GM19328 (cell line): Measurements from ENCODE around the gene SERPINB1.
"Not testable (repeated sequence)": the region's sequence is repeated elsewhere in the genome, so short reads cannot be mapped to it uniquely, and the experiment has no call there.

ENCODE experiments used
- ATAC-seq: cut with Tn5 transposase; IDR thresholded peaks from one replicate; pipeline ENCODE4 v1.9.1; 2021; ENCODE audit warnings: mild to moderate bottlenecking, moderate library complexity; ENCODE audit not compliant: unreplicated experiment

SERPINB1 gene

GRCh38 chr6:2866171-2866846 is 24.6 kb upstream of the SERPINB1 start:
- no peak for ATAC-seq

GRCh38 chr6:2865694-2866151 is 24.1 kb upstream of the SERPINB1 start:
- no peak for ATAC-seq

GRCh38 chr6:2865270-2865669 is 23.6 kb upstream of the SERPINB1 start:
- no peak for ATAC-seq

- ATAC-seq, result no peak
Observed at GRCh38 chr6:2863901-2864300, 22.2 kb upstream of the SERPINB1 start.

GRCh38 chr6:2862712-2863181 is 21.1 kb upstream of the SERPINB1 start:
- ATAC-seq, result peak; percentile 41

- ATAC-seq, result no peak
Observed at GRCh38 chr6:2861822-2862164, 20.1 kb upstream of the SERPINB1 start.

GRCh38 chr6:2861060-2861821 is 19.6 kb upstream of the SERPINB1 start:
- no peak for ATAC-seq

- ATAC-seq, result not testable (repeated sequence)
Observed at GRCh38 chr6:2860706-2861059, 19.0 kb upstream of the SERPINB1 start.

- ATAC-seq, result not testable (repeated sequence)
Observed at GRCh38 chr6:2859798-2860705, 18.4 kb upstream of the SERPINB1 start.

GRCh38 chr6:2859185-2859700 is 17.6 kb upstream of the SERPINB1 start:
- no peak for ATAC-seq

- peak; percentile 41 for ATAC-seq
Observed at GRCh38 chr6:2857580-2858337, 16.1 kb upstream of the SERPINB1 start.

GRCh38 chr6:2857185-2857579 is 15.5 kb upstream of the SERPINB1 start:
- ATAC-seq, result no peak

GRCh38 chr6:2855061-2855519 is 13.4 kb upstream of the SERPINB1 start:
- ATAC-seq, result no peak

- ATAC-seq, result no peak
Observed at GRCh38 chr6:2854396-2854982, 12.8 kb upstream of the SERPINB1 start.

- no peak for ATAC-seq
Observed at GRCh38 chr6:2853769-2854395, 12.2 kb upstream of the SERPINB1 start.

GRCh38 chr6:2853378-2853768 is 11.7 kb upstream of the SERPINB1 start:
- ATAC-seq, result not testable (repeated sequence)

- no peak for ATAC-seq
Observed at GRCh38 chr6:2852921-2853322, 11.3 kb upstream of the SERPINB1 start.

- ATAC-seq, result no peak
Observed at GRCh38 chr6:2852514-2852855, 10.8 kb upstream of the SERPINB1 start.

- no peak for ATAC-seq
Observed at GRCh38 chr6:2851727-2852513, 10.3 kb upstream of the SERPINB1 start.
